ENCODE data around the gene CAV3.

Gene CAV3

DNA sequence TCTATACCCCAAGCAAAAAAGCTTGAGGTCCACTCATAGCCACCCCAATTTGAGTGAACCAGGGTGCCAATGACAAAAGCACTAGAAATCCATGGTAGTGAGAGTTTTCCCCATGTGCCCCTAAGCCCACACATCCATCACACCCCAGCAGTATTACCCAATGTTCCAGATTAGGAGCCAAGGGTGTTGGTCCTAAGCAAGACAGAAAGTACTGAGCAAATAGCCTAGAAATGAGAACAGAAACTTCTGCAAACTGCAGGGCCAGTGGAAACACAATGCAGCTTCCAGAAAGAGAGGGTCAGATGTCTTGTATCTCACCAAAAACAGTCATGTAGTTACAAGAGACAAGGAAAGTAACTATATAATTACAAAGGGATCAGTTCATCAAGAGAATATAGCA is 46.7 kb downstream of the CAV3 start:
- TF ChIP-seq, protein P1, sequence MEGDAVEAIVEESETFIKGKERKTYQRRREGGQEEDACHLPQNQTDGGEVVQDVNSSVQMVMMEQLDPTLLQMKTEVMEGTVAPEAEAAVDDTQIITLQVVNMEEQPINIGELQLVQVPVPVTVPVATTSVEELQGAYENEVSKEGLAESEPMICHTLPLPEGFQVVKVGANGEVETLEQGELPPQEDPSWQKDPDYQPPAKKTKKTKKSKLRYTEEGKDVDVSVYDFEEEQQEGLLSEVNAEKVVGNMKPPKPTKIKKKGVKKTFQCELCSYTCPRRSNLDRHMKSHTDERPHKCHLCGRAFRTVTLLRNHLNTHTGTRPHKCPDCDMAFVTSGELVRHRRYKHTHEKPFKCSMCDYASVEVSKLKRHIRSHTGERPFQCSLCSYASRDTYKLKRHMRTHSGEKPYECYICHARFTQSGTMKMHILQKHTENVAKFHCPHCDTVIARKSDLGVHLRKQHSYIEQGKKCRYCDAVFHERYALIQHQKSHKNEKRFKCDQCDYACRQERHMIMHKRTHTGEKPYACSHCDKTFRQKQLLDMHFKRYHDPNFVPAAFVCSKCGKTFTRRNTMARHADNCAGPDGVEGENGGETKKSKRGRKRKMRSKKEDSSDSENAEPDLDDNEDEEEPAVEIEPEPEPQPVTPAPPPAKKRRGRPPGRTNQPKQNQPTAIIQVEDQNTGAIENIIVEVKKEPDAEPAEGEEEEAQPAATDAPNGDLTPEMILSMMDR (IDR thresholded peaks at IDR 0.05; ENCODE audit: low read depth, low read length, missing control alignments), result no peak
- H3K27me3 ChIP-seq (replicated peaks), result no peaks in the 10 kb centered on the region
- H3K36me3 ChIP-seq (replicated peaks), result no peaks in the 10 kb centered on the region
- no peak overlapping the region for H3K4me3 ChIP-seq (ENCODE audit: low read depth, low read length)
- no peak for DNase-seq
- in situ Hi-C loops (cut with HindIII; ENCODE audit: low pct_ligation_motif_present, low sequenced_read_pairs), result no loop called here
- no peak overlapping the region for H3K27ac ChIP-seq

DNA sequence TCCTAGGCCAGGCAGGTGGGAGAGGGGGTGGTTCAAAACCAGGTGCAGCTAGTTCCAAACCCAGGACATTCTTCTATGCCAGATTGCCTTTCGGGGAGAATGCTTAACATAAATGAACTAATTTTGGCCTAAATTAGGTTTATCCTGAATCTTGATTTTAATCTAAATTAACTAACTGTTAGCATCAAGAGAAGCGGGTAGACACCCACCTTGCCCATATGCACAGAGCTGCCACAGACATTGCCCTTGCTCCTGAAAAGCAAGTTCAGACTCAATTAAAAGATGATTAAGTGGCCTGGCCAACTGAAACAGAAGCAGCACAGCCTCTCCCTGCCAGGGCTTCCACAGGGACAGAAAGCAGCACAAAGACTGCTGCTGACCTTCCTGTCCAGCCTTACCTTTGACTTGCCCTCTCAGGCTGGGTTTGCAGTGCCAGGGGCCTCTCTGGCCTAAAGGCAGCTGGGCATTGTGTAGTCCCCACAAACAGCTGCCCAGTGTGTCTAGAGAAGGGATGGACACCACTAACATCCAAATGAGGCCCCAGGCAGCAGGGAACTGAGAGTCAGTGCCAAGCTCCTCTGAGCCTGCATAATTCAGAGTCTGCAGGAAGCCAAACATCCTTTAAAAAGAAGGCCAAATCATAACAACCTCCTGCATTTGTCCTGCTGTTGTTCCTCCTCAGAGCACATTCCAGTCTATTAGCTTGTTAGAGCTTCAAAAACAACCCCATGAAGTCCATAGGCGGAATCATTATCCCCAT is 51.3 kb downstream of the CAV3 start:
- no peak overlapping the region for H3K4me3 ChIP-seq (ENCODE audit: low read depth, low read length)
- TF ChIP-seq, protein P1 (IDR thresholded peaks at IDR 0.05; ENCODE audit: low read depth, low read length, missing control alignments), result no peak
- H3K36me3 ChIP-seq (replicated peaks), result no peaks in the 10 kb centered on the region
- no peak for DNase-seq
- no peaks in the 10 kb centered on the region for H3K27me3 ChIP-seq (replicated peaks)
- in situ Hi-C loops (cut with HindIII; ENCODE audit: low pct_ligation_motif_present, low sequenced_read_pairs), result no loop called here
- no peak overlapping the region for H3K27ac ChIP-seq

DNA sequence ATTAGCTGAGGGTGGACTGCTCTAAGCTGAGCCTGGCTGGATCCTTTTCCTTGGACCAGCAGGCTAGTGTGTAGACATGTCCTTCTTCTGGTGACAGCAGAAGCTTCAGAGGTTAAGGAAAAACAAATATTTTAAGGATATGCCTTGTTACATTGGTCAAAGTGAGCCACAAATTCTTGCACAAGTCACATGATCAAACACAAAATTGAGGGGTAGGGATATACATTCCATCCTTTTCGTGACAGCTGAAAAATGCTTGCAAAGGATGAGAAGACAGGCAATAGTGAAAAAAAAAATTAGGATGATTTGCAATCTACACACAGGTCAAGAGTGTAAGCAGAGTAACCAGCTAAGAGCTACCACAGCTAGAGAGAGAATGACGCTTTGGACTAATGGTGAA is 56.9 kb downstream of the CAV3 start:
- TF ChIP-seq, protein P1 (IDR thresholded peaks at IDR 0.05; ENCODE audit: low read depth, low read length, missing control alignments), result no peak
- no peaks in the 10 kb centered on the region for H3K27me3 ChIP-seq (replicated peaks)
- DNase-seq, result no peak

DNA sequence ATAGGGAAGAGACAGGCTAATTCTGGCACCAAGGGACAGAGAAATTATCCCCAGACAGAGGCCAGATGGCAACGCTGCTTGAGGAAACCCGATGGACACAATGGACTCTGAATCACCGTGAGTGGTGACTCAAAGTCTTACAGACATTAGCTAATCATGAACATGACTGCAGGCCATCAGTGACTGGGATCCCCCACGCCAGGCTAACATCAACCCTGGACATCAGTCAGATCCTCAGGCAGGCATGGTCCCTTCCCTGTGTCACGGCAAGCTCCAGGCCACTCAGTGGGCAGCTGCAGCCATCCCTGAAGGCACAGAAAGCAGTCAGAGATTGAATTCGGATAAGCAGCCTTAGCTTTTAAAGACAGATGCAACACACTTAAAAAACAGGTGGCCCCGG is 59.6 kb downstream of the CAV3 start:
- no peak overlapping the region for H3K27ac ChIP-seq
- TF ChIP-seq, protein P1 (IDR thresholded peaks at IDR 0.05; ENCODE audit: low read depth, low read length, missing control alignments), result no peak
- peak; percentile 83 for DNase-seq
- in situ Hi-C loops (cut with HindIII; ENCODE audit: low pct_ligation_motif_present, low sequenced_read_pairs), result no loop called here
- H3K4me3 ChIP-seq (ENCODE audit: low read depth, low read length), result no peak overlapping the region
- no peaks in the 10 kb centered on the region for H3K36me3 ChIP-seq (replicated peaks)
- H3K27me3 ChIP-seq (replicated peaks), result no peaks in the 10 kb centered on the region

More for the DNA sequence above, 56.9 kb downstream of the CAV3 start:
- no peak overlapping the region for H3K4me3 ChIP-seq (ENCODE audit: low read depth, low read length)
- no peaks in the 10 kb centered on the region for H3K36me3 ChIP-seq (replicated peaks)
- H3K27ac ChIP-seq, result no peak overlapping the region
- in situ Hi-C loops (cut with HindIII; ENCODE audit: low pct_ligation_motif_present, low sequenced_read_pairs), result no loop called here

DNA sequence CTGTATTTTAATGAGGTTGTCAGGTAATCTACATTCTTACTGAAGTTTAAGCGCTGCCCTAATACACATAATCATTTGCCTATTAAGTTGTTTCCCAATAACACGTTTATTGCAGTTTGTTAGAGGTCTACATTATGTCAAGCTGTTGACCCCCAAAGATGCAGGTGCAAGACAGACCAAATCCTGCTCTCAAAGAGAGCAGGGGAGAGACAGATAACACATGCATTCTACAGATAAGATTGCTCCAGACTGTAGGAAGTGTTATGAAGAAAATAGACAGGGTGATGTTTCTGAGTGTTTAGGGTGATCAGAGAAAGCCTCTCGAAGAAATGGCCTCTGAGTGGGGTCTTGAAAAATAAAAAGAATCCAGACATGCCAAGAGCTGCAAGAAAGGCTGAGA is 60.6 kb downstream of the CAV3 start:
- DNase-seq, result no peak
- H3K27me3 ChIP-seq (replicated peaks), result no peaks in the 10 kb centered on the region
- no peaks in the 10 kb centered on the region for H3K36me3 ChIP-seq (replicated peaks)
- no peak overlapping the region for H3K4me3 ChIP-seq (ENCODE audit: low read depth, low read length)
- no peak overlapping the region for H3K27ac ChIP-seq
- in situ Hi-C loops (cut with HindIII; ENCODE audit: low pct_ligation_motif_present, low sequenced_read_pairs), result no loop called here
- TF ChIP-seq, protein P1 (IDR thresholded peaks at IDR 0.05; ENCODE audit: low read depth, low read length, missing control alignments), result no peak
